HG03159 (cell line): ENCODE measurements around the gene SIRPG.
"Not testable (repeated sequence)": the region's sequence is repeated elsewhere in the genome, so short reads cannot be mapped to it uniquely, and the experiment has no call there.

Experiments
- ATAC-seq: cut with Tn5 transposase; IDR thresholded peaks from one replicate; pipeline ENCODE4 v1.9.1; 2021; ENCODE audit warnings: mild to moderate bottlenecking, moderate library complexity; ENCODE audit not compliant: unreplicated experiment

Gene SIRPG

GRCh38 chr20:1637226-1637625 lies 20.4 kb downstream of the SIRPG start:
- no peak for ATAC-seq

DNA sequence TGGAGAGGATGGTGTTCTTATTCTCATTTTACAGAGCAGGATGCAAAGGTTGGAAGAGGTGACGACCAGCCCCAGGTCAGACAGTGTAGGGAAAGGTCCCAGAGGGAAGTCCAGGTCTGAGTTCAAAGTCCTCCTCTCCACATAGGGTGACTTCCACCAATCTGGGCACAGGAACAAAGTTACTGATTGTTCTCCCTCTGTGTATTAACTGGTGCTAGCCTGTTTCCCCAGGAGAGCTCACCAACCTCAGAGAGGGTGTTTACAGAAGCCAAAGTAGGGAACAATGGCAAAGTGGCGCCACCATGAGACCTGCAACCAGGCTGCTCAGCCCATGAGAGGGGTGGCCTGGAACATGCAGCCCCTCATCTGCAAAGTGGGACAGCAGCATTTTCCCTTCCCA lies 21.0 kb downstream of the SIRPG start:
- no peak for ATAC-seq

DNA sequence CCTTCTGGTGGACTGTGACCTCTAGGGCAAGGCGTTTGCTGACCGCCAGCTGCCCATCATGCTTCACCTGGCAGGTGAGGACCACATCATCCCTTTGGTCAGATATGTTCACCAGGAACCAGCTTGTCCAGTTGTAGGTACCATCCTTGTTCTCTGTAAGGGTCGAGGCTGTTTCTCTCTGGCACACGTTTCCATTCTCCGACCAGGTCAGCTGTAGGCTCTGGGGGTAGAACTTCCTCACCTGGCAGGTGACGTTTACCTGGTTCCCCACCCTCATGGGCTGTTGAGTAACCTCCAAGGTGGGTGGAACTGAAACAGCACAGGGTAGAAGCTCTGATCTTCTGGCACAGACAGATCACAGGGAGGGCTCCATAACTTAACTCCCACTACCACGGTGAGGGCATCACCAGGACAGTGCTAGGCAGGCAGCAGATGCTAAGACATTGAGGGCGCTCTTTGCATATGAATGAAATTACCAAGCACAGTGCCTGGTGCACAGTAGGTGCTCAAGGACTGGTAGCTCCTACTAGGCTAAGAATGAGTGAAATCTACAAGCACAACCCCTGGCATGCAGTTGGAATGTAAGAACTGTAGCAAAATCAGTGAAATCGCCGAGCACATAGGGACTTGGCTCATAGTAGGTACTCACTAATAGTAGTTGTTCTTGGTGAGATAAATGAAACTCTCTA lies 22.1 kb downstream of the SIRPG start:
- ATAC-seq, result no peak

DNA sequence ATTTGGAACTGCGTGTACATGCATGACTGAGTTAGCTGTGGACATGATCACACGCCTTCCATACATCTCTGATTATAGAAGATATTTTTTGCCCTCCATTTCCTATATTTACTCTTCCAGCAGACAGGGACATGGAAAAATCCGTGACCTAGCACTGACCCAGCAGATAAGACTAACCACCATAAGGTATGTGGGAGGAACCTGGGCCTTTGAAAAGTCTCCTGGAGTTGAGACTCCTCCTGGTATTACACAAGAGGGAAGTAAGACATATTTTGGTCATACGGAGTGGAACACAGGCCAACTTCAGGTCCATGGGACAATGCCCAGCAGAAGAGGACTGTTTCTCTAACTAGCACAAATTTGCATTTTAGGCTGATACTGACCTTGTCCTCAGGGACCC lies 24.0 kb downstream of the SIRPG start:
- ATAC-seq, result no peak

DNA sequence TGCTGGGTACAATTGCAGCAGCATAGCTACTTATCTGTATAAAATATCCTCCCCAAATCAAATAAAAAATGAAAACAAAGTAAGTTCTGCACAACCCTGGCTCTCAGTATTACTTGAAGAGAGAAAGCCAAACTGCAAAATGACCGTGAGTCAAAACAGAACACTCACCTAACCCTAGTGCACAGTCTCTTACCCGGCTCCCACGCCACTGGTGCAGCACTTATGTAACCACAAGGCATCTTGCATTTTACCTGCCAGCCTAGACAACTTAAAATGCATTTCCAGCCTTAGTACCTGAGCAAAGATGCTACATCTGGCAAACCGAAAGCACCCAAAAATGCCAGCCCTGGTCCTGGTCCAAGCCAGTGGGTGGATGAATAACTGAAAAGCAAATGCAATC lies 25.4 kb downstream of the SIRPG start:
- no peak for ATAC-seq

- ATAC-seq, result no peak
Measured at GRCh38 chr20:1631309-1632151, 26.0 kb downstream of the SIRPG start.

- no peak for ATAC-seq
Measured at GRCh38 chr20:1630186-1630585, 27.4 kb downstream of the SIRPG start.

GRCh38 chr20:1629321-1629720 lies 28.3 kb downstream of the SIRPG start:
- no peak for ATAC-seq

GRCh38 chr20:1628621-1629020 lies 29.0 kb downstream of the SIRPG start:
- no peak for ATAC-seq

GRCh38 chr20:1627200-1627550 lies 30.4 kb downstream of the SIRPG start:
- ATAC-seq, result no peak

DNA sequence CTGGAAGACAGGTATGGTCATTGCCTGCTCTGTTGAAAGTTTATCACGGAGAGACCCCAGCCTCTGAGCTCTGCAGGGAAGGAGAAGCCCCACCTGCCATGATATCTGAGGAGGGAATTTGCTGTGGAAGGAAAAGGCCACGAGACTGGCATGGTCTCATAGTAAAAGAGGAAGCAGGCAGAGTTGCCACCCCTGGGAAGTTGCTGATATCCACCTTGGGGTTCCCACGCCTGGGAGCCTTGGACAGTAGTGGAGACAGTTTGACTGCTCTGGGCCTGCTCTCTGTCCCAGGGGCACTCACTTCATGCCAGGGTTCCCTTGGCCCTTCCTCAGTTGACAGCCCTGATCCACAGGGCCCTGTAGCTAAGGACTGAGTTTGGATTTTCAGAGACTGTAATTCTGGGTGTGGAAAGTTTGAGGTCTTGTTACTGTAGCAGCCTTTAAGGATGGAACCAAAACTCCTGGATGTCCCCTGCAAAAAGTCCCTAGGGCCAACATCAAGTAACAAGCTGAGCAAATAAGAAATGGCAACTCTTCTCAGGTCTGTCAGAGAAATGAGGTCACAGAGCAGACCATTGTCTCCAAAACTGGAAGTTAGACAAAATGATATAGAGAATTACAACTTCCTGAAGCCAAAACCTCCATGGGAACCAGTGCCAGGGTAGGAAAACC lies 30.9 kb downstream of the SIRPG start:
- ATAC-seq, result no peak

- no peak for ATAC-seq
Measured at GRCh38 chr20:1625083-1625690, 32.4 kb downstream of the SIRPG start.

DNA sequence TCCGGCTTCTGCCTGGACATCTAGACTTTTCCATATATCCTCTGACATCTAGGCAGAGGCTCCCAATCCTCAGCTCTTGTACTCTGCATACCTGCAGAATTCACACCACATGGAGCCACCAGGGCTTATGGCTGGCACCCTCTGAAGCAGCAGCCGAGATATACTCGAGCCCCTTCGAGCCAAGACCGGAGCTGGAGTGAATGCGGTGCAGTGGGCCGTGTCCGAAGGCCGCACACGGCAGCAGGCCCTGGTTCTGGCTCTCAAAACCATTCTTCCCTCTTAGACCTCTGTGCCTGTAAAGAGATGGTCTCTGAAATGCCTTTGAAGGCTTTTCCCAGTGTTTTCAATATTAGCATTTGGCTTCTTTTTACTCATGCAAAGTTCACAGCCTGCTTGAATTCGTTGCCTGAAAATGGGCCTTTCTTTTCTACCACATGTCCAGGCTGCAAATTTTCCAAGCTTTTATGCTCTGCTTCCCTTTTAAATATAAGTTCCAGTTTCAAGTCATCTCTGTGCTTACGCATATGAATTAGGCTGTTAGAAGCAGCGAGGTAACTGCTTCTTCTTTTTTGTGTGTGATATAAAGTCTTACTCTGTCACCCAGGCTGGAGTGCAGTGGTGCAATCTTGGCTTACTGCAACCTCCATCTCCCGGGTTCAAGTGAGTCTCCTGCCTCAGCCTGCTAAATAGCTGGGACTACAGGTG lies 33.9 kb downstream of the SIRPG start:
- ATAC-seq, result no peak

GRCh38 chr20:1622450-1622849 lies 35.1 kb downstream of the SIRPG start:
- ATAC-seq, result no peak

DNA sequence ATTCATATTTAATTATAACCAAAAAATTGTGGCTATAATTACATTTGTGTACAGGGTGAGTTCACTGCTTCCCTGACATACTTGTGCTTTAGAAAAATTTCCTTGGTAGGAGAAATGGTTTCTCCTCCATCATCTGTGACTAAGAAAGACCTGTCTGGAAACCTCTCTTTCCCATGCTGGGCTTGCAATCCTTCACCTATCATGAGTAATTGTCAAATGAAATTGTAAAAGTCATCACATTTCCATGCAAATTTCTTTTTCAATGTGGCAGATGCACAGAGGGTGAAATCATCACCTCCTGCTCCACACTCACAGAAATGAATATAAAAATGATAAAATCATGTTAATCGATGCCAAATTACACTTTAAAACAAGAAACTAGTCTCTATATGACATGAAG lies 36.3 kb downstream of the SIRPG start:
- ATAC-seq, result no peak

DNA sequence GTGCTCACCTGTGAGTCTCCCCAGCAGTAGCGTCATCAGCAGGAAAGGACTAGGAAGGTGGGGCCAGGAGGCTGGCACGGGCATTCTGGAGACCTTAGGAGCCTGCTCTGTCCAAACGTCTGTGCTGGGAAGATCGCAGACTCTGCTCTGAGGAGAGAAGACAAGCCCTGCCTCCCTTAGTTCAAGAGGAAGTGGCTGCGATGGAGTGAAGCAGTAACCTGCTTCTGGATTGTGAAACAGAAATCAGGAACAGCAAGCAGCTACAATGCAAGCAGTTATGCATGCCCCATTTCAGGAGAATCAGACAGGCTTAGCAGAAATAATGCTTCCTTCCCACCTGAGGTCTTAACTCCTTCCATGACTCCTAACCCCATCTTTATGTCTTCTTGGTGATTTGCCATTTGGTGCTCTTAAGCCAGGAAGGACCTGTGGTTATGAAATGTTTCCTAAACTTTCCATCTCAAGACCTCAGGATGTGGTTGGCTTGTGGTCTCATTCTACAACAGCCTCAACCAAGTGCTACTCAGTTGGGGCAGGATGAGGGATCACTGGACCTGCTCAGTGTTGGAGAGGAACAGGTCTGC lies 37.6 kb downstream of the SIRPG start, which contains the start of gene SIRPB1:
TSS of gene SIRPB1 (minus strand) at position 149 of the 584 bp plus-strand sequence. CDS start at position 84, 65 bp downstream.
- ATAC-seq, result no peak

DNA sequence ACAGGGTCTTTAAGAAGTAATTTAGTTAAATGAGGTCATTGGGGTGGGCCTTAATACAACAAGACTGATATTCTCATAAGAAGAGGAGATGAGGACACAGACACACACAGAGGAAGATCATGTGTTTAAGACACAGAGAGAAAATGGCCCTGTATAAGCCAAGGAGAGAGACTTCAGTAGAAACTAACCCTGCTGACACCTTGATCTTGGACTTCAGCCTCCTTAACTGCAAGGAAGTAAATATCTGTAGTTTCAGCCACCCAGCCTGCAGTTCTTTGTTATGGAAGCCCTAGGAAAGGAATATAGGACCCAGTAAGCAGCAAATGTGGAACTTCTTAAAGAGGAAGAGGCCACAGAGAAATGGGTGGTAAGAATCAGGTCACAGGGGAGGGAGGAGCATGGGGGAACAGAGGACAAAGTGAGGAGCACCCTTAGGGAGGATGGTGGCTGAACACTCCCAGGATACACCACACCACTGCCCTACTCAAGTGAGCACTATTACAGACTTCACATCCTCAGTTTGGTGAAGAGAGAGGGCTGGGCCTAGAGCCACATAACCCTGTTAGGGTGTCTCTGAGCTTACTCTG lies 38.5 kb downstream of the SIRPG start:
- ATAC-seq, result no peak

- ATAC-seq, result no peak
Measured at GRCh38 chr20:1618479-1618878, 39.1 kb downstream of the SIRPG start.

GRCh38 chr20:1616858-1617434 lies 40.6 kb downstream of the SIRPG start:
- ATAC-seq, result no peak

GRCh38 chr20:1610404-1610803 lies 47.2 kb downstream of the SIRPG start:
- ATAC-seq, result not testable (repeated sequence)
